Effector memory CD8-positive, alpha-beta T cell (primary cell): Measurements from ENCODE around the gene CAMTA1.

Experiments
- ATAC-seq: fragments of 150-1000 bp; cut with Tn5 transposase; replicated peaks from 2 replicates; pipeline ENCODE4 v1.10.0; 2021; ENCODE audit warnings: mild to moderate bottlenecking, moderate library complexity
- DNase-seq, 3 experiments: peaks; one replicate each; pipeline ENCODE4 v3.0.0; 2021
- H3K27ac Mint-ChIP-seq, 2 donors: one replicate each; pipeline ENCODE4 v1.8.0; 2022; ENCODE audit warnings: mild to moderate bottlenecking in 2 of 2, mixed read lengths in 2 of 2, moderate library complexity in 2 of 2
- H3K27me3 Mint-ChIP-seq, 2 donors: one replicate each; pipeline ENCODE4 v1.8.0; 2022; ENCODE audit warnings: mixed read lengths in 2 of 2
- H3K36me3 Mint-ChIP-seq: one replicate; pipeline ENCODE4 v1.8.0; 2022; ENCODE audit warnings: mild to moderate bottlenecking, moderate library complexity, mixed read lengths; ENCODE audit not compliant: insufficient read depth
- H3K4me1 Mint-ChIP-seq, 2 donors: one replicate each; pipeline ENCODE4 v1.8.0; 2022; ENCODE audit warnings: low read depth in 2 of 2, mixed read lengths in 2 of 2
- H3K4me3 Mint-ChIP-seq, 2 donors: one replicate each; pipeline ENCODE4 v1.8.0; 2022; ENCODE audit warnings: mild to moderate bottlenecking in 2 of 2, mixed read lengths in 2 of 2, moderate library complexity in 2 of 2
- H3K9me3 Mint-ChIP-seq, 2 donors: one replicate each; pipeline ENCODE4 v1.8.0; 2022; ENCODE audit warnings: mixed read lengths in 2 of 2

CAMTA1 gene

DNA sequence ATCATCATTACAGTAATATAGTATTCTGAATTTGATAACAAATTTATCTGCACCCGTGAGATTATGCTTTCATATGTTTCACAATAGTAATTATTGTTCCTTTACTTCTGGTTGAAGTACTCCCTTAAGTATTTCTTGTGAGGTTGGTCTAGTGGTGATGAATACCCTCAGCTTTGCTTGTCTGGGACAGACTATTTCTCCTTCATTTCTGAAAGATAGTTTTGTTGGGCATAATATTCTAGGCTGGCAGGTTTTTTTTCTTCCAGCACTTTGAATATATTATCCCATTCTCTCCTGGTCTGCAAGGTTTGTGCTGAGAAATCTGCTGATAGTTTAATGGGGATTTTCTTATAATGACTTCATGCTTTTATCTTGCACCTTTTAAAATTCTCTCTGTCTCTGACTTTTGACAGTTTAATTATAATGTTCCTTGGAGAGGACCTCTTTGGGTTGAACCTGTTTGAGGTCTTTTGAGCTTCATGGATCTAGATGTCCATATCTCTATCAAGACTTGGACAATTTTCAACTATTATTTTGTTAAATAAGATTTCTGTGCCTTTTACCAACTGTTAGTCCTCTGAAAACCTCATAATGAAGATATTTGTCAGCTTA is 614.4 kb downstream of the CAMTA1 start:
- Mint-ChIP-seq H3K4me1 (no peaks in the 10 kb centered on the region), H3K4me3 (no peak overlapping the region), H3K36me3 (no peaks in the 10 kb centered on the region), H3K9me3 (peaks cover 4 to 8% of the 10 kb centered on the region in 2 donors), H3K27ac (no peak overlapping the region), H3K27me3 (peaks cover 44 to 71% of the 10 kb centered on the region in 2 donors)
- ATAC-seq (no peak), DNase-seq (no peak)

DNA sequence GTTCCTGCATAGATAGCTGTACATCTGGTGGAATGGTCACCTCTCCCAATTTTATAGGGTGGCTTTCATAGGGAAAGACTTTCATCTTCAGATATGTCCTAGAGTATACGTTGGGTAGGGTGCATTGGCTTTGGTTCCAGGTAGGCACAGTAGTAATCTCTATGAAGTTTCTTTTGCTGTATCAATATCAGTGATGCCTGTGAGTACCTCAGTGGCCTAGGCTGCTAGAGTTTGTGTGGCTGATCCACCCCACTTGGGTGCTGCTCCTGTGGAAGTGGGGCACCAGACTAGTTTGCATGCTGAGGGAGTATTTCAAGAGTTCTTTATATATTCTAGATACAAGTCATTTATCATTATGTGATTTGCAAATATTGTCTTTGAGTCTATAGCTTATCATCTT is 615.3 kb downstream of the CAMTA1 start:
- H3K27me3 Mint-ChIP-seq = peaks cover 48 to 67% of the 10 kb centered on the region in 2 donors
- no peaks in the 10 kb centered on the region for H3K4me1 Mint-ChIP-seq
- H3K36me3 Mint-ChIP-seq = no peaks in the 10 kb centered on the region
- peaks cover 2 to 8% of the 10 kb centered on the region in 2 donors for H3K9me3 Mint-ChIP-seq
- ATAC-seq (no peak), DNase-seq (no peak)
- H3K4me3 Mint-ChIP-seq = no peak overlapping the region
- H3K27ac Mint-ChIP-seq = no peak overlapping the region

DNA sequence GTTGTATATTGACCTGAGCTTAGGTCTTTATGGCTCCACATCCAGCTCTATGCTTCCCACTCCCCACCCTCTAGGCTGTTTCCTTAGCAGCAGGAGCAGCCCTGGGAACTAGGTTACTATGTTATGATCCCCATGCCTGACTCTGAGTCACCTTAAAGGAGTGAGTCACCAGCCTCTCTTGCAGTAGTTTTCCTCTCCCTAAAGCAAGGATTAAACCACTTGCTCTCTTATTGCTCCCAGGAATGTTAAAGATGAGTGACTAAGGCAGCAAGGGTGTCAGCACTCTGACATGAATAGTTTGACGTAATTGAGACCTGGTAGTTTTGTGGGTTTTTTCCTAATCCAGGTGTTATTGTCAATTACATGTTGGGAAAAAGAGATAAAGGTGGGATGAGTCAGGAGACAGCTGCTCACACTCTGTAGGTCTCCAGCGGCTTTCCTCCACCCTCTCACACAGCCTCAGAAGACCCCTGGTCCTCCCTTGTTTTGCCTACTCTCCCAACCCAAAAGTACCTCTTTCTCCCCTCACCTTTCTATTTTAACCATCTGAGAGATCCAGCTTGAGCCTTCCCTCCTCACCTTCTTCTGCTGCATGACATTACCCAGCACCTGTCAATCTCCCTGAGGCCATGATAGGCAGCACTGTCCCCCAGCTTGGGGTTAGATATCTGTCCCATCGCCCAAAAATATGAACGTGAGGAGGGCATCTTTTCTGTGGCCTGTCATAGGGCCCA is 616.7 kb downstream of the CAMTA1 start:
- peaks cover 2 to 8% of the 10 kb centered on the region in 2 donors for H3K9me3 Mint-ChIP-seq
- H3K27me3 Mint-ChIP-seq = peaks cover 54 to 55% of the 10 kb centered on the region in 2 donors
- no peaks in the 10 kb centered on the region for H3K4me1 Mint-ChIP-seq
- H3K27ac Mint-ChIP-seq = no peak overlapping the region
- no peak overlapping the region for H3K4me3 Mint-ChIP-seq
- H3K36me3 Mint-ChIP-seq = no peaks in the 10 kb centered on the region
- DNase-seq (no peak), ATAC-seq (no peak)

DNA sequence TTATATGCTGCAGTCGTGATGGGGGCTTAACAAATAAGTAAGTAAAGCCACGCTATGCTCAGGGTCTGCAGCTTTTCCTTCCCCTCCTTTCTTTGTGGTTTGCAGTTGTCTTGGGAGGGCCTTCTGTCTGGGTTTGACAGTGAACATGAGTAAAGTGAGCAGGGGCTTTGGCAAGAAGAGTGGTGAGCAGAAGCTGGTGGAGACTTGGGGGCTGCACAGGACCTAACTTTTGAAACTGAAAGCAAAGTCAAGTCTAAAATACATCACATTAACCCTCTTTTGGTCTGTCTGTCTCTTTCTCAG is 617.2 kb downstream of the CAMTA1 start:
- DNase-seq (no peak), ATAC-seq (no peak)
- no peak overlapping the region for H3K27ac Mint-ChIP-seq
- H3K27me3 Mint-ChIP-seq = peaks cover 50 to 54% of the 10 kb centered on the region in 2 donors
- H3K36me3 Mint-ChIP-seq = no peaks in the 10 kb centered on the region
- H3K4me3 Mint-ChIP-seq = no peak overlapping the region
- peaks cover 0 to 8% of the 10 kb centered on the region in 2 donors for H3K9me3 Mint-ChIP-seq
- H3K4me1 Mint-ChIP-seq = no peaks in the 10 kb centered on the region

DNA sequence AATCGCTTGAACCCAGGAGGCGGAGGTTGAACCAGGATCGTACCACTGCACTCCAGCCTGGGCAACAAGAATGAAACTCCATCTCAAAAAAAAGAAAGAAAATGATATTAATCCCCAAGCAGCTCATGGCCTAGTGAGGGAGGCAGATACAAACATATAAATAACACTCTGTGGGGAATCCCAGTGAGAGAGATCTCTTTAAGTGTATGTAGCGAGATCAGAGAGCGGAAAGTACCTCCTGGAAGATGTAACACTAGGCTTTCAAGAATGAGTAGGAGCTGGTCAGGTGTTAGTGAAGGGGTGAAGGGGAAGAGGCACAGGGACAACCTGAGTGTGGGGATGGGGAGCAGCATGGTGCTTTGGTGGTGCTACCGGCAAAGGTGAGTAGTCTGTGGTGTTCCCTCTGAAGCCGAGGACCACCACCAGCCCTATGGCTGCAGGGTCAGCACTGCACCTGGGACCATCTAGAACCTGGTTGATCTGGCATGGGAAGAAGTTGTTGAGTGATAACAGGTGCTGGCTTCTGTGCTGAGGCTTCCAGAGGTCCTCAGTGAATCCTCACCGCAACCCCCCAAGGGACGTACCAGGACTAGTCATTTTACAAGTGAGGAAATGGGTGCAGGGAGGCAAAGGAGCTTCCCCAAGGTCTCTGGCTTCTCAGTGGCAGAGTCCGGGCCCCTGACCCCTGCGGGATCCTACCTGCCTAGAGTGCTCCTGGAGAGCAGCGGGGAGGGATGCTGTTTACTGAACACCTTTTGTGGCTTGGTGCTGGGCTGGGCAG is 618.2 kb downstream of the CAMTA1 start:
- Mint-ChIP-seq H3K9me3 (peaks cover 0 to 8% of the 10 kb centered on the region in 2 donors), H3K4me3 (no peak overlapping the region), H3K4me1 (no peaks in the 10 kb centered on the region), H3K27me3 (peaks cover 47 to 54% of the 10 kb centered on the region in 2 donors), H3K27ac (no peak overlapping the region), H3K36me3 (no peaks in the 10 kb centered on the region)
- DNase-seq = no peak
- no peak for ATAC-seq

DNA sequence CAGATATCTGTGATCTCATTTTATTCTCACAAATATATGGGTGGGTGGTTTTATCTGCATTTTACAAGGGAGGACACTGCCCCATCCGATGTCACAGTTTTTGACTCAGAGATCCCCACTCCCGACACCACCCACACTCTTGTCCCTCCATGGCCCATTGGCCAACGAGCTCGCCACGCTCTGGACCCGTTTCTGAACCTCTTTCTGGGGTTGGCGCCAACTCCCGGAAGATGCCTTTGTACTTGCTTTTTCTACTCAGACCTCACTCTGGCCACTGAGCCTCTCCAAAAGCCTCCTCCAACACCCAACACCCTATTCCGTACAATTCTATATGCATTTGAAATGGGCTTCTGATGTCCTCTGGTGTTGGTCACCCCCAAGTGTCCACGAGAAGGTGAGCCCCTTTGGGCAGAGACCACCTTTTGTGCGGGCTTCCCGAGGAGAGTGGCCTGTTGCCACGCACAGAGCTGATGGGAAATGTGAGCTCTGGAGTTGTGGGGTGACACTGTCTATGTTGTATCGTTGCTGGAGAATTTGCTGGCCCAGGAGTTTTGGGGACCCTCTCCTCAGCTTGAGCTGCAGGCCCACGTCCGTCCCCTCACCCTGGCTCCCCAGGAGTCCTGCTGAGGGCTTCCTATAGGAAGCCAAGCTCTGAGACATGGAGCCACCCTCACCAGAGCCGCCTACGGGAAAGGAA is 618.9 kb downstream of the CAMTA1 start:
- H3K4me1 Mint-ChIP-seq = no peaks in the 10 kb centered on the region
- H3K4me3 Mint-ChIP-seq = no peak overlapping the region
- no peak for ATAC-seq
- no peaks in the 10 kb centered on the region for H3K36me3 Mint-ChIP-seq
- H3K9me3 Mint-ChIP-seq = peaks cover 0 to 3% of the 10 kb centered on the region in 2 donors
- H3K27me3 Mint-ChIP-seq = peaks cover 40 to 47% of the 10 kb centered on the region in 2 donors
- no peak for DNase-seq
- H3K27ac Mint-ChIP-seq = no peak overlapping the region

DNA sequence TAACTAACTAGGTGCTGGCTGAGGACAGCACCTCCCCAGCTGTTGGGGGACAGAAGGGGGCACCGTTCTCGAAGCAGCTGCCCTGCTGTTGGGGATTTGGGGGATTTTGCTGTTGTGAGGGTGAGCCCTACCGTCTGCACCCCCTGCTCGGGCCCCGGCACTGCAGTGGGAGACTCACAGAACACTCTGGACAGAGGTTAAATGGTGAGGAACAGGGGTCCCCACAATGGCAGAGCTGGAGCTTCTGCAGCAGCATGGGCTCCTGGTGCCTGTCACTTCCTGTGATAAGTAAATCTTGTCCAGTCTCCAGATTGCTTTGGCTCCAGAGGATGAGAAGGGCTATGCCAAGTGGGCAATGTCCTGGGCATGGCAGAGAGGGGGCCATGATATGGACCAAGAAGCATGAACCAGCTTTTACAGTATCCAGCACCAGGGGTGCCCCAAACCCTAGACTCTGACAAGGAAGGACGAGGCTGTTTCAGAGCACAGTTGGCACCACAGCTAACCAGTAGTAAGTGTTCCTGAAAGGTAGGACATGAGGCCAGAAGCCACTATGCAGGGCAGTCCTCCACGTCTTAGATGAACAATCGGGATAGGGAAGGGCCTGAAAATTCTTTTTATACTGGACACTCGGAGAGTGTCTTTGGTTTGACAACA is 620.7 kb downstream of the CAMTA1 start:
- DNase-seq (no peak), ATAC-seq (no peak)
- Mint-ChIP-seq H3K4me1 (no peaks in the 10 kb centered on the region), H3K4me3 (no peak overlapping the region), H3K36me3 (no peaks in the 10 kb centered on the region), H3K9me3 (no peaks in the 10 kb centered on the region), H3K27me3 (peaks cover 26 to 54% of the 10 kb centered on the region in 2 donors), H3K27ac (no peak overlapping the region)

DNA sequence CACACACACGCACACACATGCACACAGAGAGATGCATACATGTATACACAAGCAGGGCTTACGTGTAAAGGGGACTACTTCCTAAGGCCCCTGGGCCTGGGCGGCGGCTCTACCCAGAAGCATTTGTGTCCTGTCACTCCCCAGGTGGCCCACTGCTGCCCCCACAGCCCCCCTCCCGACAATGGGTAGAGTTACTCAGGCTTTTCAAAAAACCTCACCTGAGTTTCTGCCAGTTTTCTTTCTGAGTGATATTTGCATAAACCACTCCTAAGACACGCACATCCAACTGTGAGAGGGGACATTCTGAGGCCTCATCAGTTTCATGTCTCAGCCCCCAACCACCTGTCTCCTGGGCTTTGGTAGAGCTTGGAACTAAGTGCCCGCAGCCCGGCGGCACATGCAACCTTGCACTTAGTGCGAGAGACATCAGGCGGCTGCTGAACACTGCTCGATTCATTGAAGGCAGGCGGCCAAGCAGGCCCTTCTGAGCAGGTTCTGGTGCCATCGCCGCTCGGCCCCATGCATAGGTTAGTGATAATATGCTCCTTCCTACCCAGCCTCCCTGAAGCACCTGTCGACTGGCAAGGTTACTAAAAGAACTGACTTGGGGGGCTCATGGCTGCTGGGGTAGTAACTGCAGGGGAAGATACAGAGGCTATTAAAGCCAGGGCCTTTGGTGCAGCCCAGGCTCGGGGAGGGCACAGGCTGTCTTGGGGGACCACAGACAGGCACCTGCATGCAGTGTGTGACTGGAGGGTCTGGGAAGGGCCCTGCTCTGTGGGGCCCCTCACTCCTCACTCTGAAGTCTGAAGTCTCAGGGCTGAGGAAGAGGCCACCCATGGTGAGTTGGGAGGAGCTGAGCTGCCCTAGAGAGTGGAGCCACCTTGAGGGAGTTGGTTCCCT is 621.6 kb downstream of the CAMTA1 start:
- ATAC-seq (no peak), DNase-seq (no peak)
- Mint-ChIP-seq H3K36me3 (no peaks in the 10 kb centered on the region), H3K27ac (no peak overlapping the region), H3K9me3 (no peaks in the 10 kb centered on the region), H3K27me3 (peaks cover 24 to 51% of the 10 kb centered on the region in 2 donors), H3K4me1 (no peaks in the 10 kb centered on the region), H3K4me3 (no peak overlapping the region)

DNA sequence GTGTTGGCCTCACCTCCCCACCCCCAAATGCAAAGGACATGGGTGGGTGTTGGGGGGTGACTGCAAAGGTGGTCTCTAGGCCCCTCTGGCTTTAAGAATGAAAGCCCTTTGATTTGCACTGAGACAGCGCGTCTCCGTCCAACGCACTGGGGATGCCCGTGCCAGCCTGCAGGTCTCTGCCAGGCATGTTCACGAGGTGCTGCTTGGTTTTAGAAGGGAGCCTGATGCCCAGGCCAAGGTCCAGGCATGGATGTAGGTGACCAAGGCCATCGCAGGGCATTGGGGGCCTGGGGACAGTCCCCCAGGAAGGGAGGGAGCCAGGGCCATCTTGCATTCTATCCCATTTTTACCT is 622.3 kb downstream of the CAMTA1 start:
- no peaks in the 10 kb centered on the region for H3K9me3 Mint-ChIP-seq
- no peak overlapping the region for H3K4me3 Mint-ChIP-seq
- no peaks in the 10 kb centered on the region for H3K36me3 Mint-ChIP-seq
- H3K4me1 Mint-ChIP-seq = no peaks in the 10 kb centered on the region
- ATAC-seq (no peak), DNase-seq (no peak)
- no peak overlapping the region for H3K27ac Mint-ChIP-seq
- H3K27me3 Mint-ChIP-seq = peaks cover 18 to 45% of the 10 kb centered on the region in 2 donors

DNA sequence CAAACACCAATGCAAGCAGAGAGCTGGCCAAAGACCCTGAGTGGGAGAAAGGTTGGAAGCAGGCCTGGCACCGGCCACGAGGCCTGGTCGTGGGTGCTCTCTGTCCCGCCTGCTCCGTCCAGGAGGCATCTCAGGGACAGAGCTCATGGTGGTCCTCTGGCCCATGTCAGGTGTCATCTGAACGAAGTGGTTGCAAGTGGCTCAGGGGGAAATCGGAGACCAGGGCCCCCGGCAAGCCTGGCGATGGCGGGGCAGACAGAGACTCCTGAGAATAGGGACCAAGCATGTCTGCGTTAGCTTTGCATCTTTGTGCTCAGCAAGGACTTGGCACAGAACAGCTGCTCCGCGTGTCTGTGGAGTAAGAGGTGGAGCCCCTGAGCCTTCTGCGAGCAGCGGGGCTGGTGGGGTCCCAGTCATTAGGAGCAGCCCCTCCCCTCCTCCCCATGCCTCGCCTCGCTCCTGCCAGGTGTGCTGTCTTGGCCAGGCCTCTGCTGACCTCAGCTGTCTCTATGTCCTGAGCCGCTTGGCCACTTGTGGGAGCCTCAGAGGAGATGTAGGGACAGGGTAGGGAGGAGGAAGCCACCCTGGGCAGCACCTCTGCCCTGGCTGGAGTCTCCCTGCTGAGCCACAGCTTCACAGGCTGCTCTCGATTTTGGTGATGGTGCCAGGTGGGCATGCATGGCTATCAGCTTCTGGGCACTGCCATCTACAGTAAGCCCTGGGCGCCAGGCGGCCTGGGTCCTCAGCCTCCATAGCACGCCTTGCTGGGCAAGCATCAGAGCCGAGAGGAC is 622.9 kb downstream of the CAMTA1 start:
- peaks cover 11 to 39% of the 10 kb centered on the region in 2 donors for H3K27me3 Mint-ChIP-seq
- no peaks in the 10 kb centered on the region for H3K9me3 Mint-ChIP-seq
- no peaks in the 10 kb centered on the region for H3K36me3 Mint-ChIP-seq
- ATAC-seq (no peak), DNase-seq (no peak)
- H3K4me3 Mint-ChIP-seq = no peak overlapping the region
- no peaks in the 10 kb centered on the region for H3K4me1 Mint-ChIP-seq
- no peak overlapping the region for H3K27ac Mint-ChIP-seq

DNA sequence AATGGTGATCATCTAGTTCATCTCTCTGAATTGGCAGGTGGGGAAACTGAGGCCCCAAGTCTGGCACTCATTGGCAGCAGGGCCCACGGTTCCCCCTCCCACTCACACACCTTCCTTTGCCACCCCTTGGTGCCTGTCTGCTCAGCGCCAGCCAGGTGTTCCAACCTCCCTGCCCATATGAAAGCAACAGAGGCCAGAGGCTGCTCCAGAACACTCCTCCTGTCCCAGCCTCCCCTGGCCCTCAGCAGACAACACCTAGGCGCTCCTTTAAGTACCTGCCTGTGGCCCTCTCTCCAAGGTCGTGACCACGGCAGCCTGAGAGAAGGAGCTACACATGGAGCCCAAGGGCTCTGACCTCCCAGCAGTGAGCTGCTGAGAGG is 623.5 kb downstream of the CAMTA1 start:
- no peaks in the 10 kb centered on the region for H3K9me3 Mint-ChIP-seq
- no peaks in the 10 kb centered on the region for H3K4me1 Mint-ChIP-seq
- peaks cover 9 to 33% of the 10 kb centered on the region in 2 donors for H3K27me3 Mint-ChIP-seq
- H3K27ac Mint-ChIP-seq = no peak overlapping the region
- H3K4me3 Mint-ChIP-seq = no peak overlapping the region
- no peak for DNase-seq
- no peak for ATAC-seq
- H3K36me3 Mint-ChIP-seq = no peaks in the 10 kb centered on the region

DNA sequence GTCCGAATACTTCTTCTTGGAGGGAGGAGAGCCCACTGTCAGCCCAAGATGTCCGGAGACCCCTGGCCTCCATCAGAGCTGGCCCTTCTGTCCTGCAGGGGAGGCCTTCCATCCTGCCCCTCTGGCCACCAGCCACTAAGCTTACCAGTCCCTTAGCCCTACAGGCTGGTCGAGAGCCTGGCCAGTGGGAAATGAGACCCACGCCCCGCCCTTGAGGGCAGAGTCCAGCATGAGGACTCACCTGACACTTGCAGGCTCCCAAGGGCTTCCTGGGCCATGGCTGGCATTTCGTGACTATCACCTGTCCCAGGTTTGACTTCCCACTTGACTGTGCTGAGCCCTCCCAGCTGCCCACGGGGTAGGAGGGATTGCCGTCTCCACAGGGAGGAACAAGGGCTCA is 624.0 kb downstream of the CAMTA1 start:
- H3K4me3 Mint-ChIP-seq = no peak overlapping the region
- DNase-seq (no peak), ATAC-seq (no peak)
- H3K27ac Mint-ChIP-seq = no peak overlapping the region
- H3K36me3 Mint-ChIP-seq = no peaks in the 10 kb centered on the region
- H3K4me1 Mint-ChIP-seq = no peaks in the 10 kb centered on the region
- no peaks in the 10 kb centered on the region for H3K9me3 Mint-ChIP-seq
- H3K27me3 Mint-ChIP-seq = peaks cover 4 to 27% of the 10 kb centered on the region in 2 donors
